Activated T-cell treated with anti-CD3 and anti-CD28 coated beads for 4 hours (primary cell): Measurements from ENCODE around the gene CYB561D2.

Experiments
- DNase-seq: peaks from one replicate; pipeline ENCODE4 v3.0.0-alpha.2; 2020

Gene CYB561D2

GRCh38 chr3:50369012-50369670 lies 18.5 kb downstream of the CYB561D2 start:
- no peak for DNase-seq

- DNase-seq, result no peak
Measured at GRCh38 chr3:50370594-50370993, 19.9 kb downstream of the CYB561D2 start.

- no peak for DNase-seq
Measured at GRCh38 chr3:50371133-50371685, 20.5 kb downstream of the CYB561D2 start.

GRCh38 chr3:50372349-50372748 lies 21.7 kb downstream of the CYB561D2 start:
- DNase-seq, result no peak

- DNase-seq, result no peak
Measured at GRCh38 chr3:50373146-50374051, 22.7 kb downstream of the CYB561D2 start.

- no peak for DNase-seq
Measured at GRCh38 chr3:50374363-50375257, 23.9 kb downstream of the CYB561D2 start.

- no peak for DNase-seq
Measured at GRCh38 chr3:50375258-50375931, 24.7 kb downstream of the CYB561D2 start.

GRCh38 chr3:50378024-50378423 lies 27.4 kb downstream of the CYB561D2 start:
- DNase-seq, result no peak

- no peak for DNase-seq
Measured at GRCh38 chr3:50378757-50379156, 28.1 kb downstream of the CYB561D2 start.

- DNase-seq, result no peak
Measured at GRCh38 chr3:50380405-50381085, 29.9 kb downstream of the CYB561D2 start.

- DNase-seq, result no peak
Measured at GRCh38 chr3:50381383-50381782, 30.7 kb downstream of the CYB561D2 start.

- no peak for DNase-seq
Measured at GRCh38 chr3:50382722-50383121, 32.1 kb downstream of the CYB561D2 start.

- no peak for DNase-seq
Measured at GRCh38 chr3:50383750-50384149, 33.1 kb downstream of the CYB561D2 start.

- no peak for DNase-seq
Measured at GRCh38 chr3:50385754-50386153, 35.1 kb downstream of the CYB561D2 start.

- no peak for DNase-seq
Measured at GRCh38 chr3:50388016-50388719, 37.5 kb downstream of the CYB561D2 start.

- no peak for DNase-seq
Measured at GRCh38 chr3:50388720-50389413, 38.2 kb downstream of the CYB561D2 start.

GRCh38 chr3:50389414-50389767 lies 38.7 kb downstream of the CYB561D2 start:
- DNase-seq, result no peak

GRCh38 chr3:50390508-50391224 lies 40.0 kb downstream of the CYB561D2 start:
- DNase-seq, result no peak

GRCh38 chr3:50392101-50392715 lies 41.5 kb downstream of the CYB561D2 start:
- no peak for DNase-seq
